GM23338 (cell line): ENCODE results near the gene CYP3A7.

ENCODE experiments used
- CTCF ChIP-seq, 2 experiments: fragments of 200-600 bp in 1 of 2; sonication (generic) in 1 of 2; conservative IDR thresholded peaks; 2 replicates each; pipeline versions ENCODE4 v1.5.1 to v1.6.1; 2016 to 2017; ENCODE audit warnings: antibody characterized with exemption in 2 of 2, low read depth in 2 of 2, mild to moderate bottlenecking in 2 of 2, moderate library complexity in 1 of 2
- EZH2 ChIP-seq: fragments of 200-600 bp; sonication (generic); IDR thresholded peaks from one replicate; pipeline ENCODE4 v1.8.0; 2017; ENCODE audit warnings: antibody characterized with exemption, mild to moderate bottlenecking, low read depth; ENCODE audit not compliant: unreplicated experiment
- POLR2AphosphoS5 ChIP-seq: IDR thresholded peaks from 2 replicates; pipeline ENCODE4 v1.6.1; 2016; ENCODE audit warnings: antibody characterized with exemption, low read depth

- TF ChIP-seq CTCF (conservative IDR thresholded peaks at IDR 0.05; ENCODE audit: low read depth in 2 of 2): no peak
- TF ChIP-seq POLR2AphosphoS5: no peak
- no peak for TF ChIP-seq EZH2
Measured at GRCh38 chr7:99693427-99694200, 41.4 kb downstream of the CYP3A7 start.
